HG03469 (cell line): ENCODE data around the gene KDM3B.

Experiments used
- ATAC-seq: cut with Tn5 transposase; IDR thresholded peaks from one replicate; pipeline ENCODE4 v1.9.1; 2021; ENCODE audit warnings: mild to moderate bottlenecking, moderate library complexity, moderate number of reproducible peaks; ENCODE audit not compliant: unreplicated experiment

Gene KDM3B

GRCh38 chr5:138344887-138345622 lies 7.4 kb upstream of the KDM3B start:
- ATAC-seq = no peak

- ATAC-seq = no peak
Measured at GRCh38 chr5:138346889-138347288, 5.6 kb upstream of the KDM3B start.

- ATAC-seq = no peak
Measured at GRCh38 chr5:138349852-138350562, 2.5 kb upstream of the KDM3B start.

- ATAC-seq = no peak
Measured at GRCh38 chr5:138350563-138350890, 2.0 kb upstream of the KDM3B start.

GRCh38 chr5:138351056-138351455 lies 1.4 kb upstream of the KDM3B start:
- no peak for ATAC-seq

GRCh38 chr5:138351517-138351916 lies 968 bp upstream of the KDM3B start:
- no peak for ATAC-seq

- peak; percentile 21 for ATAC-seq
Measured at GRCh38 chr5:138352722-138353559, 456 bp downstream of the KDM3B start.

- no peak for ATAC-seq
Measured at GRCh38 chr5:138353560-138354080, 1.1 kb downstream of the KDM3B start.

- ATAC-seq = no peak
Measured at GRCh38 chr5:138354387-138354786, 1.9 kb downstream of the KDM3B start.

- peak; percentile 36 for ATAC-seq
Measured at GRCh38 chr5:138354926-138355378, 2.5 kb downstream of the KDM3B start.

GRCh38 chr5:138359621-138360020 lies 7.1 kb downstream of the KDM3B start:
- ATAC-seq = no peak

GRCh38 chr5:138360941-138361452 lies 8.5 kb downstream of the KDM3B start:
- ATAC-seq = no peak

GRCh38 chr5:138364576-138364975 lies 12.1 kb downstream of the KDM3B start:
- no peak for ATAC-seq

- ATAC-seq = no peak
Measured at GRCh38 chr5:138366632-138367382, 14.3 kb downstream of the KDM3B start.

- no peak for ATAC-seq
Measured at GRCh38 chr5:138369261-138369660, 16.8 kb downstream of the KDM3B start.

- no peak for ATAC-seq
Measured at GRCh38 chr5:138369706-138370105, 17.2 kb downstream of the KDM3B start.

GRCh38 chr5:138370537-138370936 lies 18.1 kb downstream of the KDM3B start:
- no peak for ATAC-seq

- ATAC-seq = no peak
Measured at GRCh38 chr5:138371454-138371853, 19.0 kb downstream of the KDM3B start.

GRCh38 chr5:138372225-138372624 lies 19.7 kb downstream of the KDM3B start:
- ATAC-seq = no peak

- ATAC-seq = no peak
Measured at GRCh38 chr5:138372653-138373052, 20.2 kb downstream of the KDM3B start.
